Measurements from ENCODE around the gene COPS7B. TPM values are rescaled to one million over a fixed set of nuclear protein-coding genes. Genes with fewer than 3 reads are reported as not detected.

COPS7B gene
- total RNA-seq, 1 experiment from 2014 or later: 41.3 TPM

DNA sequence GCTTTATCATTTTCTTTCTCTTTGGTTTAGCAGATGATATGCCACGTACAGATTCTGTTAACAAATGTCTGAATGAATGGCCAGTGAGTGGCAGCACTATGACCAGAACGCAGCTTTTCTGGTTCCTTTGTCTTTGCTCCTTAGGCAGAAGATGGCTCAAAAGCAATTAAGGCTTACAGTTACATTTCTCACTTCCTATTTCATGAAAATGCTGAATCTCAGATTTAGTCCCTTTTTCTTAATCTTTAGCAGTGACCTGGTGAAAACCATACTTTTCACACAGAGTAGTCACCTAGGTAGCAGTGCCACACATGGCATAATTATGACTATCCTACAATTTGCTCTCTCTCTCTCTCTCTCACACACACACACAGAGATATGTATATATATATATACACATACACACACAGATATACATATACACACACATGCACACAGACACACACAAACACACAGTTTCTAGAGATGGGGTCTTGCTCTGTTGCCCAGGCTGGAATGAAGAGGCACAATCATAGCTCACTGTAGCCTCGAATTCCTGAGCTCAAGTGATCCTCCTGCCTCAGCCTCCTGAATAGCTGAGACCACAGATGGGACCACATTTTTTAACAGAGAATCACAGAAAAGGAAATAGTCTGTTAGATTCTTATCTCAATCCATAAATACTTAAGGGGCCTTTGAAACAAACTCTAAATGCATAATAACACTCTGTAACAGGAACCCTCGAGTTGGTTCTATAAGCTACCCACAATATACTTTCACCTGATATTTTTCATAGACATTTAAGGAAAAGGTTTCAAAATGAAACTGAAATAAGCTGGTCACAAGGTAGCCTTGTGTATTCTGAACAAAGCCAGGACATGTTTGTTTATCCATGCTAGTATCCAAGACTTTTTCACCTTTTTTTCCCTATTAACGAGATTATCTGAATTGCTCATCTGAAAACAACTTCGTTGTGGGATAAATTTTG lies 16.8 kb upstream of the COPS7B start:
- in situ Hi-C loops (cut with HindIII; ENCODE audit: low pct_unique_long_range_greater_than_20kb, low sequenced_read_pairs) (no loop called here), intact Hi-C loops (cut with micrococcal nuclease; ENCODE audit: unreplicated experiment) (no loop called here)
- Histone ChIP-seq H3K4me1 (ENCODE audit: control insufficient read depth, insufficient read depth, low read length) (peaks cover 4% of the 10 kb centered on the region; the same call in 1 of the 2 replicates), H3K9me3 (ENCODE audit: control insufficient read depth, insufficient read depth, low read depth, low read length) (no peaks in the 10 kb centered on the region), H3K27me3 (ENCODE audit: control insufficient read depth, insufficient read depth, low read length) (no peaks in the 10 kb centered on the region), H3K4me3 (ENCODE audit: low read depth in 2 of 2, low read length in 2 of 2) (no peak overlapping the region), H3K27ac (ENCODE audit: low read length) (no peak overlapping the region), H3K36me3 (ENCODE audit: control insufficient read depth, insufficient read depth, low read length) (no peaks in the 10 kb centered on the region)
- ChIA-PET POLR2A (no interaction called here), CTCF (interaction anchor here (0.7 to 0.8 kb wide), 2 partner anchors 12 to 55 kb away, joined by 3 read pairs; partner anchors contain the start of gene PDE6D)
- no TSS peak for BruUV-seq (replicated peaks)
- ATAC-seq: 0 out of 2 replicates have a peak, but pooled peaks have one; percentile 34
- TF ChIP-seq REST (IDR thresholded peaks at IDR 0.05; ENCODE audit: insufficient read depth in 1 of 2, low read depth in 2 of 2, low read length in 1 of 2) (no peak), TCF7L2 (IDR thresholded peaks at IDR 0.05; ENCODE audit: low read depth, low read length) (no peak), POLR2AphosphoS5 (IDR thresholded peaks at IDR 0.05; ENCODE audit: low read depth, low read length) (no peak), CTCF (IDR thresholded peaks at IDR 0.05) (no peak), SIN3A (IDR thresholded peaks at IDR 0.05; ENCODE audit: borderline replicate concordance, insufficient read depth, low read depth, low read length) (no peak)
- no peak for DNase-seq (ENCODE audit: low read depth, low spot score)

- Histone ChIP-seq H3K4me3 (ENCODE audit: low read depth in 2 of 2, low read length in 2 of 2) (peak overlapping the region; percentile 84 to 93), H3K36me3 (ENCODE audit: control insufficient read depth, insufficient read depth, low read length) (peaks cover 4% of the 10 kb centered on the region; the same call in 1 of the 2 replicates), H3K27ac (ENCODE audit: low read length) (peak overlapping the region; percentile 90; the same call in 1 of the 2 replicates), H3K27me3 (ENCODE audit: control insufficient read depth, insufficient read depth, low read length) (no peaks in the 10 kb centered on the region), H3K9me3 (ENCODE audit: control insufficient read depth, insufficient read depth, low read depth, low read length) (no peaks in the 10 kb centered on the region), H3K4me1 (ENCODE audit: control insufficient read depth, insufficient read depth, low read length) (peaks cover 24% of the 10 kb centered on the region)
- intact Hi-C loops (cut with micrococcal nuclease; ENCODE audit: unreplicated experiment): loop anchor here (10.0 kb wide), 1 partner anchor 166 kb away; no protein-coding TSS in a partner anchor
- CTCF ChIA-PET: interaction anchor here (0.6 to 1.0 kb wide), 2 partner anchors 11 to 852 kb away, joined by 3 read pairs; no protein-coding TSS in a partner anchor
- TF ChIP-seq CTCF (IDR thresholded peaks at IDR 0.05): no peak
- TF ChIP-seq REST (IDR thresholded peaks at IDR 0.05; ENCODE audit: insufficient read depth in 1 of 2, low read depth in 2 of 2, low read length in 1 of 2): peak; percentile 88 to 95
- 0 out of 2 replicates have a peak, but pooled peaks have one; percentile 23 for TF ChIP-seq SIN3A (IDR thresholded peaks at IDR 0.05; ENCODE audit: borderline replicate concordance, insufficient read depth, low read depth, low read length)
- TF ChIP-seq TCF7L2 (IDR thresholded peaks at IDR 0.05; ENCODE audit: low read depth, low read length): no peak
- TF ChIP-seq POLR2AphosphoS5 (IDR thresholded peaks at IDR 0.05; ENCODE audit: low read depth, low read length): no peak
- DNase-seq (ENCODE audit: low read depth, low spot score): no peak
- POLR2A ChIA-PET: no interaction called here
- in situ Hi-C loops (cut with HindIII; ENCODE audit: low pct_unique_long_range_greater_than_20kb, low sequenced_read_pairs): no loop called here
- BruUV-seq (replicated peaks): no TSS peak
- ATAC-seq: no peak
Observed at GRCh38 chr2:231780123-231780908, 5.9 kb upstream of the COPS7B start.

Measured in Panc1 (cell line).